Esophagus squamous epithelium (tissue), 4 donors: ENCODE results near the gene KRTAP2-2.

Source experiments
- POLR2A ChIP-seq, 4 donors: fragments of 450-650 bp; IDR thresholded peaks; one replicate each; pipeline ENCODE4 v1.6.1; 2017; ENCODE audit warnings: antibody characterized with exemption in 4 of 4, mild to moderate bottlenecking in 4 of 4, moderate library complexity in 3 of 4
- TF ChIP-seq, protein P1 (sequence below), 6 experiments: fragments of 450-650 bp in 4 of 6; fragments of 200-600 bp in 2 of 6; sonication (generic) in 2 of 6; IDR thresholded peaks; one replicate each; pipeline ENCODE4 v1.5.1; 2016 to 2019; ENCODE audit warnings: antibody characterized with exemption in 6 of 6, mild to moderate bottlenecking in 4 of 6, moderate library complexity in 4 of 6

- TF ChIP-seq POLR2A (IDR thresholded peaks at IDR 0.05), result no peak
- TF ChIP-seq, protein P1, sequence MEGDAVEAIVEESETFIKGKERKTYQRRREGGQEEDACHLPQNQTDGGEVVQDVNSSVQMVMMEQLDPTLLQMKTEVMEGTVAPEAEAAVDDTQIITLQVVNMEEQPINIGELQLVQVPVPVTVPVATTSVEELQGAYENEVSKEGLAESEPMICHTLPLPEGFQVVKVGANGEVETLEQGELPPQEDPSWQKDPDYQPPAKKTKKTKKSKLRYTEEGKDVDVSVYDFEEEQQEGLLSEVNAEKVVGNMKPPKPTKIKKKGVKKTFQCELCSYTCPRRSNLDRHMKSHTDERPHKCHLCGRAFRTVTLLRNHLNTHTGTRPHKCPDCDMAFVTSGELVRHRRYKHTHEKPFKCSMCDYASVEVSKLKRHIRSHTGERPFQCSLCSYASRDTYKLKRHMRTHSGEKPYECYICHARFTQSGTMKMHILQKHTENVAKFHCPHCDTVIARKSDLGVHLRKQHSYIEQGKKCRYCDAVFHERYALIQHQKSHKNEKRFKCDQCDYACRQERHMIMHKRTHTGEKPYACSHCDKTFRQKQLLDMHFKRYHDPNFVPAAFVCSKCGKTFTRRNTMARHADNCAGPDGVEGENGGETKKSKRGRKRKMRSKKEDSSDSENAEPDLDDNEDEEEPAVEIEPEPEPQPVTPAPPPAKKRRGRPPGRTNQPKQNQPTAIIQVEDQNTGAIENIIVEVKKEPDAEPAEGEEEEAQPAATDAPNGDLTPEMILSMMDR (IDR thresholded peaks at IDR 0.05), result no peak
Observed at GRCh38 chr17:41013606-41014005, 41.4 kb downstream of the KRTAP2-2 start.
